ENCODE results near the gene PNPLA7.
"Not testable (repeated sequence)": the region's sequence is repeated elsewhere in the genome, so short reads cannot be mapped to it uniquely, and the experiment has no call there.

PNPLA7 gene

DNA sequence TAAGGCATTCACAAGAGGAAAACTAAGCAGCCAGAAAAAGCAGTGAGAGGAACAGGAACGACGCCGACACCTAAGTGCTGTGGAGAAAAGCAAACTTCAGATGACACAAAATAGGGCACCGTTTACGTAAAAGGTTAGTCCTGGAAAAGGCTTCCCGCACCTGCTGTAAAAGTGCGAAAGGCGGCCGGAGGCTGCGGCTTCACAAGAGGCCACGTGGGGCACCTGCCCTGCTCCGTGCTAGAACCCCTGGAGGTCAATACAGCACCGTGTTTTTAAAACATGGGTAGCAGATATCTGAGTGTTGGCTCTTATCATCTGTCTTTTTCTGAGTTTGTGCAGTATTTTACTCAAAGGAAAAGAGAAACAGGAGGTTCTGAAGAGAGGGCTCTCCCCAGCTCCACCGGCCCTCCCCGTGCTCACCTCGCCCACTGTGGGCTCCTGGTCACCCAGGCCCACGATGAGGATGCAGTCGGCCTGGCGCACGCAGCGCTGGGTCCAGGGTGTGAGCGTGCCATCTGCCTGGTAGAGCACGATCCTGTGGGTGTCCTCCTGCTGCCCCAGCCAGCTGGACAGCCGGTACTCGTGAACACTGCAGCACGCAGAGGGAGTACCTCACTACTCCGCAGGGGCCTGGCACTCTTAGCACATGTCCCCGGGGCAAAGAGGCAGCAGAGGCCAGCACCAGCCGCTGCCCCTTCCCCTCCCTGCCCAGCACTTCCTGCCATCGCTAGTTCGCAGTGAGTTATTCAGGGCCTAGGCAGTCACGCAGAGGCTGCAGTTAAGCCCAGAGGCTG, 70.1 kb downstream of the PNPLA7 start:
- Mint-ChIP-seq H3K4me3 (no peak overlapping the region), H3K27me3 (no peaks in the 10 kb centered on the region), H3K9me3 (ENCODE audit: low read depth) (peaks cover 8% of the 10 kb centered on the region), H3K27ac (no peak overlapping the region), H3K4me1 (ENCODE audit: low read depth) (no peaks in the 10 kb centered on the region), H3K36me3 (peaks cover 8% of the 10 kb centered on the region)

DNA sequence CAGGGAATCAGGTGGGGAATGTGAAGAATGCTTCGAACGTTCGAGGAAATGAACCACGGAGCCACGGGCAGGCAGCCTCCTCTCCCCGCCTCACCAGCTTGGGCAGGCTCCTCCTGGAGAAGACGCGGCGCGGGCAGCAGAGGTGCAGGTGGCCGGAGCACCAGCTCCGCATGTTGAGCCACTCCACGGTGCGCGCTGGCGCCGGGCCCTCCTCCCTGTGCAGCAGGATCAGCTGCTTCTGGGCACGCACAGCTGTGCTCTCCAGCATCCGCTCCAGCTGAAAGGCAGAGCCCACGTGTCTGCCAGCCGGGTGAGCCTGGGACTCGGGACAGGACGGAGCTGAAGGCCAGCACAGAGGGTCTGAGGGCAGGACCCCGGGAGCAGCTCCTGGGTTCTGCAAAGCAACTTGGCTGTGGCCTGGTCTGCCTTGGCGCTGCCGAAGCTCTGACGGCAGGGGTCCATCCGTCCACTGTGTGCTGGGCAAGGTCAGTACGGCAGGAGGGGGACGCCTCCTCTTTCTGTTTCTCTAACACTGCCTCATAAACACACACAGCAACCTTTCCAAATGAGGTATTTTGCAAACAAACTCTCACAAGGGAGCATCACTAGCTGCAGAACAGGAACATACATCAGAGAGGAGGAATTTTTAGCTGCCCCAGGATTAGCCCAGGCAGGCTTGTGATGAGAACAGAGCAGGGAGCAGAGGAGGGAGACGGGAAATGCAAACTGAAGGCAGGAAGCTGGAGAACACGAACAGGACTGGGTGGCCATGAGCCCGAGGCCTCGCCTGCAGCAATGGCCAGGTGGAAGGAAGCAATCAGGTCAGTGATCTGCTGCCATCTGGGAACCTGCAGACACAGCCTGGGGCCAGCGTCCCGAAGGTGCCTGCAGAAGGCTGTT, 71.0 kb downstream of the PNPLA7 start:
- H3K27ac Mint-ChIP-seq, result no peak overlapping the region
- peaks cover 11% of the 10 kb centered on the region for H3K36me3 Mint-ChIP-seq

DNA sequence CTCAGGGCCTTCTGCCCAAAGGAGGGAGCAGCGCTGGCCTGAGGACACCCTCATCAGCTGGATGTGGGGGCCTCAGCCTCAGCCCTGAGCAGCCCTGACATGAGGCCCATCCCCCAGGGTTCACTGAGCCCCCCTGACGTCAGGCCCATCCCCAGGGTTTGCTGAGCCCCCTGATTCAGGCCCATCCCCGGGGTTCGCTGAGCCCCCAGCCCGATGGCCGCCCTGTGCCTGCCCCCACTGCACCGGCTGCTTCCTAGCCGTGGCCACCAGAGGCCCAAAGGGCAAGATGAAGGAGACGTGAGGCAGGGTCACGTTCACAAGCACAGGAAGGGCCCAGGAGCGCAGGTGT, 71.6 kb downstream of the PNPLA7 start:
- peaks cover 8% of the 10 kb centered on the region for H3K9me3 Mint-ChIP-seq (ENCODE audit: low read depth)
- H3K36me3 Mint-ChIP-seq, result peaks cover 11% of the 10 kb centered on the region
- H3K4me1 Mint-ChIP-seq (ENCODE audit: low read depth), result no peaks in the 10 kb centered on the region
- no peaks in the 10 kb centered on the region for H3K27me3 Mint-ChIP-seq
- H3K4me3 Mint-ChIP-seq, result no peak overlapping the region
- no peak overlapping the region for H3K27ac Mint-ChIP-seq

More for the DNA sequence above, 71.0 kb downstream of the PNPLA7 start:
- Mint-ChIP-seq H3K27me3 (no peaks in the 10 kb centered on the region), H3K4me3 (no peak overlapping the region), H3K4me1 (ENCODE audit: low read depth) (no peaks in the 10 kb centered on the region), H3K9me3 (ENCODE audit: low read depth) (peaks cover 8% of the 10 kb centered on the region)

DNA sequence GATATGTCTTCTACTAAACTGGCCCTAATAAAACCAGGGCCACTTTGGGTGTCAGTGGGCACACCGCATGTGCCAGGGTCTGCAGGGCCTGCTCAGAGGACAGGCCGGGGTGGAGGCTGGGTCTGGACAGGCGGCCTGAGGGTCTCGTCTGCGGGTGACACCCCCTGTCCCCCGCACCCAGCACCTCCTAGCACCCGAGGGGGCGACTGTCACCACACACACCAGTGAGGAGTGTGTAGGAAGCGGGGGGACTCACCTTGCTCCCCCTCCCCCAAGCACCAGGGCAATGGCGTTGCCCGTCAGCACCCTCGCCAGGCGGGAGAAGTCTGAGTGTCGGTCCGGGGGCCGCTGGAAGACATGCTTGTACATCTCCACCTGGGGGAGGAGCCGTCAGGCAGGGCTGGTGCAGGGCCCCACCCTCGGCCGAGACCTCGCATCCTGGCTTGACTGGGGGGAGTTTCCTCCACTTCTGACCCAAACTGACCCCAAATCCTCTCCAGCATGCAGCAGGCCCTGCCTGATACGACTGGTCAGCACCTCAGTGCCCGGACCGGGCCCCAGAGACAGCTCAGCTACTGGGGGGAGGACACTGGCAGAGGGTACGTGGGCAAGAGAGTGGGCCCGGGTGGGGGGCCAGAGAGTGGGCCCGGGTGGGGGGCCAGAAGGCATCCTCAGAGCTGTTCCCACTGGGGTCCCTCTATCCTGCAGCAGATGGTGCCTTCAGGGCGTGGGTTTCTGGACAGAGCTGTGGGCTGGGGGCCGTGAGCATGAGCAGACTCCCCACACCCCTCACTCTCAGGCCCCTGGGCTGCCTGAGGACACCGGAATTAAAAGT, 72.2 kb downstream of the PNPLA7 start:
- H3K36me3 Mint-ChIP-seq, result peaks cover 11% of the 10 kb centered on the region
- peaks cover 8% of the 10 kb centered on the region for H3K9me3 Mint-ChIP-seq (ENCODE audit: low read depth)
- H3K4me1 Mint-ChIP-seq (ENCODE audit: low read depth), result no peaks in the 10 kb centered on the region
- H3K27ac Mint-ChIP-seq, result no peak overlapping the region
- H3K4me3 Mint-ChIP-seq, result no peak overlapping the region
- H3K27me3 Mint-ChIP-seq, result no peaks in the 10 kb centered on the region

DNA sequence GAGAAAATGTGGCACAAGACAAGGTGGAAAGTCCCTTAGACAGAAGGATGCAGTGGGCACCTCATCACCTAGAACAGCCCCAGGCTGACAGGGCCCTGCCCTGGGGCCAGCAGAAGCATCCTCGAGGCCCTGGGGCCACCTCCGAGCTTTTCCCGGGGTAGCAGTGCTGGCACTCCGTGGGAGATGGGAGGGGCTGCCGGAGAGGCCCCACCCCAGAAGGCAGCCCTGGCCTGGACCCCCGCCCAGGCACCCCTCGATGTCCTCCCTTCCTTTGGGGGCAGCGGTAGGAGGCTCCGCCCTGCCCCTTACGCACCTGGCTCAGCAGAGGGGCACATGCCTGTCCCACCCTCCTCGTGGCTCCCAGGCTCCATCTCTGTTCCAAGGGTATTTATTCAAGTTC, 73.3 kb downstream of the PNPLA7 start:
- Mint-ChIP-seq H3K4me3 (no peak overlapping the region), H3K36me3 (peaks cover 11% of the 10 kb centered on the region), H3K4me1 (ENCODE audit: low read depth) (no peaks in the 10 kb centered on the region), H3K27me3 (no peaks in the 10 kb centered on the region), H3K27ac (no peak overlapping the region), H3K9me3 (ENCODE audit: low read depth) (peaks cover 8% of the 10 kb centered on the region)

DNA sequence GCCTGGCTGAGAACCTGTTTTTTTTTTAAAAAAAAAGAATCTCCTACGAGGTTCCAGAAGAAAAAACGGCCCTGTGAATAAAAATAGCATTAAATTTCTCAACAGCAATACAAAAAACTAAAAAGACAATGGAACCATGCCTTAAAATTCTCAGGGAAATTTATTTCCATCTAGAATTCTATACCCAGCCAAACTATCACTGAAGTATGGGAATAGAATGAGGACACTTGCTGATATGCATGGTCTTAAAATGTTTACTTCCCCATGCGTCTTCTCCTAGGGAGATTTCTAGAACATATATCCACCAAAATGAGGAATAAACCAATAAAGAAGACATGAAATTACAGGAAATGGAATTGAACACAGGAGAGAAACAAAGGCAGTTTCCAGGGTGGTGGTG, 74.5 kb downstream of the PNPLA7 start:
- Mint-ChIP-seq H3K4me3 (no peak overlapping the region), H3K4me1 (ENCODE audit: low read depth) (peaks cover 5% of the 10 kb centered on the region), H3K27ac (no peak overlapping the region), H3K9me3 (ENCODE audit: low read depth) (peaks cover 8% of the 10 kb centered on the region), H3K27me3 (no peaks in the 10 kb centered on the region), H3K36me3 (peaks cover 12% of the 10 kb centered on the region)

DNA sequence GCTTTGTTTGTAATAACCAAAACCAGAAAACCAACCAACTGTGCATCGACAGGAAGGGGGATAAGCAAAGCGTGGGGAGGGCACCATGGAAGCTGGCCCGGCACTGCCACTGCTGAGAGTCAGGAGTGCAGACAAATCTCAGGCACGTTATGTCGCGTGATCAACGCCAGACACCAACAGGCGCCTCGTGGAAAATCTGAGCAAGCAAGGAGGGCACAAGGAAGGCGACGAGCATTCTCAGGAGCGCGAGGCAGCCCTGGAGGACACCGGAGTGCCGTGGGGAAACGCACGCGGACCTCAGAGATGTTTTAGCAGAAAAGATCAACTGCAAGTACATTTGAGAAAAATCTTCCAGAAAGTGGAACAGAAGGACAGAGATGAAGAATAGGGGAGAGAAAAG, 75.9 kb downstream of the PNPLA7 start:
- peaks cover 14% of the 10 kb centered on the region for H3K4me1 Mint-ChIP-seq (ENCODE audit: low read depth)
- H3K9me3 Mint-ChIP-seq (ENCODE audit: low read depth), result peaks cover 8% of the 10 kb centered on the region
- H3K27me3 Mint-ChIP-seq, result no peaks in the 10 kb centered on the region
- H3K27ac Mint-ChIP-seq, result no peak overlapping the region
- H3K4me3 Mint-ChIP-seq, result no peak overlapping the region
- H3K36me3 Mint-ChIP-seq, result peaks cover 12% of the 10 kb centered on the region

DNA sequence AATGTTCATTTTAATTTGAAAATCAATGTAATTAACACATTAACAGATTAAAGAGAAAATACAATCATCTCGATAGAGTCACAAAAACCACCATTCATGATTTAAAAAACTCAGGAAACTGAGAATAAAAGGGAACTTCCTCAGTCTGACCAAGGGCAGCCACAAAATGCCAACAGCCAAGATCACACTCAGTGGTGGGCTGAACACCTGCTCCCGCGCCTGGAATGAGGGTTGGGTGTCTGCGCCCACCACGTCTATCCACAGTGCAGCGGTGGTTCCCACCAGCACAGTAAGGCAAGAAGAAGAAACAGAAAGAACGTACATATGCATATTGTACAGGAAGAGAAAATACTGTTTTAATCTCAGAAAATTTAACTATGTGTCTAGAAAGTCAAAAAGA, 79.4 kb downstream of the PNPLA7 start:
- Mint-ChIP-seq H3K27me3 (no peaks in the 10 kb centered on the region), H3K4me1 (ENCODE audit: low read depth) (peaks cover 15% of the 10 kb centered on the region), H3K27ac (no peak overlapping the region), H3K9me3 (ENCODE audit: low read depth) (peaks cover 3% of the 10 kb centered on the region), H3K36me3 (peaks cover 7% of the 10 kb centered on the region), H3K4me3 (peak overlapping the region; percentile 45)

DNA sequence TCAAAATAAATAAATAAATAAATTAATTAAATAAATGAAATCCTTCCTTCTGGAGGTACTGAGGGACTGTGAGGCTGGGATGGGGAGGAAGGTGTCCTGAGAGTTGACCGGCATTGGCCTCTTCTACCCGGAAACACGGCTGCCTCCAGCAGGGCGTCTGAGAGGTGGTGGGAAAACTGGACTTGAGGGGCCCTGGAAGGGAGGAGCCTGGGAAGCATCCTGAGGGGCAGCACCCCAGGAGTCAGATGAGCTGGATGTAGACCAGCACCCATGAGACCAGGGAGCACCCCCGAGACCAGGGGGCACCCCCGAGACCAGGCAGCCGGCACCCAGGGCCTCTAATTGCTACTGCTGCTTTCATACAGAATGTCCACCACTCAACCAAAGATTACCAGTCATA, 82.3 kb downstream of the PNPLA7 start:
- peaks cover 17% of the 10 kb centered on the region for H3K4me1 Mint-ChIP-seq (ENCODE audit: low read depth)

DNA sequence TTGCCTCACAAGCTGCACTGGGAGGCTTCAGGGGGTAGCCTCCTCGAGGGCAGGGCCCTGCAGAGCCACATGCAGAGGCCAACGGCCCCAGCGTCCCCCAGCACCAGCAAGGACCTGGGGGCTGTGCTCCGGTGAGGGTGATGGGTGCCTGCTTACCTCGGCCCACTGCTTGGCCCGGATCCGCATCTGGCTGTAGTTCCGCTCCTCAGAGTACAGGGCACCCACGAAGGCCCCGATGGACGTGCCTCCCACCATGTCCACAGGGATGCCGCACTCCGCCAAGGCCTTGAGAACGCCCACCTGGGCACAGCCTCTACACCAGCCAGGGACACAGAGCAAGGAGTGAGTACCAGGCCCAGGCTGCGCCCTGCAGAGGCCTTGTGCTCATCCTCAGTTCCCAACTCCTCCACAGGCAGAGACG, 83.0 kb downstream of the PNPLA7 start:
- Mint-ChIP-seq H3K9me3 (ENCODE audit: low read depth) (no peaks in the 10 kb centered on the region), H3K4me3 (no peak overlapping the region), H3K36me3 (peaks cover 2% of the 10 kb centered on the region), H3K27ac (no peak overlapping the region), H3K27me3 (no peaks in the 10 kb centered on the region), H3K4me1 (ENCODE audit: low read depth) (peaks cover 21% of the 10 kb centered on the region)

More for the DNA sequence above, 82.3 kb downstream of the PNPLA7 start:
- Mint-ChIP-seq H3K9me3 (ENCODE audit: low read depth) (no peaks in the 10 kb centered on the region), H3K36me3 (peaks cover 2% of the 10 kb centered on the region), H3K4me3 (no peak overlapping the region), H3K27me3 (no peaks in the 10 kb centered on the region), H3K27ac (no peak overlapping the region)

DNA sequence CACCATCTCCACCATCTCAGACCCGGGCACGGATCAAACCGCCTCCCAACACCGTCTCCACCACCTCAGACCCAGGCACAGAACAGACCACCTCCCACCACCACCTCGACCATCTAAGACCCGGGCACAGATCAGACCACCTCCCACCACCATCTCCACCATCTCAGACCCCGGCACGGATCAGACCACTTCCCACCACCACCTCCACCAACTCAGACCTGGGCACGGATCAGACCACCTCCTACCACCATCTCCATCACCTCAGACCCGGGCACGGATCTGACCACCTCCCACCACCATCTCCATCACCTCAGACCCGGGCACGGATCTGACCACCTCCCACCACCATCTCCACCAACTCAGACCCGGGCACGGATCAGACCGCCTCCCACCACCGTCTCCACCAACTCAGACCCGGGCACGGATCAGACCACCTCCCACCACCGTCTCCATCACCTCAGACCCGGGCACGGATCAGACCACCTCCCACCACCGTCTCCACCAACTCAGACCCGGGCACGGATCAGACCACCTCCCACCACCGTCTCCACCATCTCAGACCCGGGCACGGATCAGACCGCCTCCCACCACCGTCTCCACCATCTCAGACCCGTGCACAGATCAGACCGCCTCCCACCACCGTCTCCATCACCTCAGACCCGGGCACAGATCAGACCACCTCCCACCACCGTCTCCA, 83.7 kb downstream of the PNPLA7 start:
- not testable (repeated sequence) for H3K27ac Mint-ChIP-seq; H3K4me3 Mint-ChIP-seq; H3K36me3 Mint-ChIP-seq; H3K9me3 Mint-ChIP-seq (ENCODE audit: low read depth); H3K27me3 Mint-ChIP-seq
- peaks cover 20% of the 10 kb centered on the region for H3K4me1 Mint-ChIP-seq (ENCODE audit: low read depth)

DNA sequence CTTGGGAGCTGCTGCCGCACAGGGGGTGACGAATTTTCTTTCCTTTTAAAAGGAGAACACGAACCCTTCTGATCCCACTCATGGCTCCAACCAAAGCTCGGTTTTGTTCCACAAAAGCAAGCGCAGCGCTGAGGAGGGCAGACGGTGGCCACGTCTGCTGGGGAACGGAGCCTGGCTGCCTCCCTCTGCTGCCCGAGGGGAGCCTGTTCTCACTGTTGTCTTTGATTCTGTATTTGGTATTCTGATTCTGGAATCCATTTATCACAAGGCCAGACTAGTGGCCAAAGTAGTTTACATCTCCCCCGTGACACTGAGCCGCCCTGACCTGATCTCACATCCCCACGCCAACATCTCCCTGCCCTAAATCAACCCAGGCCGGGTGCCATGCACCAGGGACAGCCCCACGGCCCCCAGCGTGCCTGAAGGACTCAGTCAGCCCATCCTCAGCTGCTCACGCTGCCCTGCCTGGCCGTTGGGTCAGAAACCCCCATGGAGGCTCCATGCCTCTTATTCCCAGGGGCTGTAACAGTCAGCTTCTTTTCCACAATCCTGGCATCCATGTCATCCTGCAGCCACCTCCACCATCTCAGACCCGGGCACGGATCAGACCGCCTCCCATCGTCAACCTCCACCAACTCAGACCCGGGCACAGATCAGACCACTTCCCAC, 84.3 kb downstream of the PNPLA7 start:
- Mint-ChIP-seq H3K4me1 (ENCODE audit: low read depth) (peaks cover 22% of the 10 kb centered on the region), H3K4me3 (no peak overlapping the region), H3K9me3 (ENCODE audit: low read depth) (no peaks in the 10 kb centered on the region), H3K27ac (no peak overlapping the region), H3K27me3 (no peaks in the 10 kb centered on the region), H3K36me3 (peaks cover 1% of the 10 kb centered on the region)

DNA sequence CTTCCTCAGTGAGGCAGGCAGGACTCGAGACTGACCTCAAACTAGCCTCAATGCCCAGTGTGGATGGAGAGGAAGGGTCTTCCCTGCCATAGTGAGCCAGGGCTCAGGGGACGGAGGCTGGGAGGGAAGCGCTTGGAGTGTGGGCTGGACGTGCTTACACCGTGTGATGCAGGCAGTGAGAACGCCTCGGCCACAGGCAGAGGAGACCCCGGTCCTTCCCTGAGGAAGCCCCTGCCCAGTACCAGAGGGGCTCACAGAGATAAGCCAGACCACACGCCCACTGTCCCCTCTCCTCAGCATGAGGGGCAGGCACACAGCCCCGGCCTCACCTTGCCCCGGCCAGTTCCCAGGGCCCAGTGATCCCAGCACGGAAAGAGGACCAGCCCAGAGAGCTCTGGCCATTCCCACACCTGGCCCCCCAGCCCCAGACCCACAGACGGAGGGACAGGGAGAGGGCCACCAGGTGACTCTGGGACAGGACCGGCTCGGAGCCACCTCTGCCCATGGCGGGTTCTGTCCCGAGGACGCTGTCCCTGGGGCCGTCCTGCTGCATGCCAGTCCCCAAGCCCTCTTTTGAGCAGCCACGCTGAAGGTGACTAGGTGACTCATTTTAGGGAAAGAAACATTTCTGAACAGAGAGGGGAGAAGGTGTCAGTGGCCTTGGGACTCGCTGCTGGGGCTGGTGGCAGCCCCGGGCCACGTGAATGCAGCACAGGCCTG, 85.0 kb downstream of the PNPLA7 start:
- Mint-ChIP-seq H3K4me1 (ENCODE audit: low read depth) (peaks cover 19% of the 10 kb centered on the region), H3K4me3 (no peak overlapping the region), H3K27me3 (no peaks in the 10 kb centered on the region), H3K9me3 (ENCODE audit: low read depth) (no peaks in the 10 kb centered on the region), H3K36me3 (no peaks in the 10 kb centered on the region), H3K27ac (no peak overlapping the region)
